Keratinocyte (primary cell): ENCODE measurements around the gene AXIN2. TPM values are rescaled to one million over a fixed set of nuclear protein-coding genes. Genes with fewer than 3 reads are reported as not detected.
"Not testable (repeated sequence)": the region's sequence is repeated elsewhere in the genome, so short reads cannot be mapped to it uniquely, and the experiment has no call there.

ENCODE experiments used
- DNase-seq: peaks from one replicate; pipeline ENCODE4 v3.0.0-alpha.2; 2011; ENCODE audit warnings: low read depth, missing footprints, low spot score
- FAIRE-seq: peaks from 2 replicates; lab custom pipeline; 2011; peaks lifted over from hg19 to GRCh38; lab: Jason Lieb, UNC
- H2AFZ ChIP-seq: 2 replicates; pipeline ENCODE4 v1.6.0; 2012; ENCODE audit warnings: low read length, control low read depth, inconsistent platforms; ENCODE audit not compliant: control insufficient read depth
- H3K27ac ChIP-seq: 2 replicates; pipeline ENCODE4 v1.5.1; 2011; ENCODE audit warnings: low read length; ENCODE audit not compliant: control insufficient read depth, insufficient read depth
- H3K27me3 ChIP-seq: 3 replicates; pipeline ENCODE4 v1.6.0; 2011; ENCODE audit warnings: low read length; ENCODE audit not compliant: control insufficient read depth, insufficient read depth; ENCODE audit errors: extremely low read depth
- H3K36me3 ChIP-seq, 2 experiments: 2 replicates in 1 of 2; 3 replicates in 1 of 2; pipeline ENCODE4 v1.5.1; 2011; ENCODE audit warnings: low read length in 2 of 2, mild to moderate bottlenecking in 1 of 2; ENCODE audit not compliant: control insufficient read depth in 2 of 2, insufficient read depth in 2 of 2; ENCODE audit errors: extremely low read depth in 1 of 2
- H3K4me1 ChIP-seq: 3 replicates; pipeline ENCODE4 v1.5.1; 2011; ENCODE audit warnings: low read length; ENCODE audit not compliant: control insufficient read depth, insufficient read depth; ENCODE audit errors: extremely low read depth
- H3K4me2 ChIP-seq: 3 replicates; pipeline ENCODE4 v1.6.0; 2011; ENCODE audit warnings: low read depth, low read length; ENCODE audit not compliant: control insufficient read depth, insufficient read depth; ENCODE audit errors: extremely low read depth
- H3K4me3 ChIP-seq, 3 experiments: fragments of 200-600 bp in 1 of 3; sonication (generic) in 1 of 3; 2 replicates in 2 of 3; 3 replicates in 1 of 3; pipeline ENCODE4 v1.5.1; 2011 to 2016; ENCODE audit warnings: low read length in 3 of 3, mild to moderate bottlenecking in 3 of 3, control low read depth in 2 of 3, inconsistent platforms in 1 of 3, low read depth in 1 of 3, mixed read lengths in 1 of 3, mixed run types in 1 of 3, moderate library complexity in 1 of 3; ENCODE audit not compliant: control insufficient read depth in 2 of 3, insufficient read depth in 2 of 3; ENCODE audit errors: extremely low read depth in 1 of 3
- H3K79me2 ChIP-seq: 2 replicates; pipeline ENCODE4 v1.6.0; 2012; ENCODE audit warnings: low read length; ENCODE audit not compliant: control insufficient read depth, insufficient read depth
- H3K9ac ChIP-seq: 3 replicates; pipeline ENCODE4 v1.6.0; 2011; ENCODE audit warnings: low read length; ENCODE audit not compliant: control insufficient read depth, insufficient read depth; ENCODE audit errors: extremely low read depth
- H3K9me1 ChIP-seq: 3 replicates; pipeline ENCODE4 v1.6.0; 2011; ENCODE audit warnings: low read length; ENCODE audit not compliant: control insufficient read depth, insufficient read depth; ENCODE audit errors: extremely low read depth
- H3K9me3 ChIP-seq: 2 replicates; pipeline ENCODE4 v1.5.1; 2012; ENCODE audit warnings: low read depth, low read length; ENCODE audit not compliant: control insufficient read depth
- H4K20me1 ChIP-seq: 3 replicates; pipeline ENCODE4 v1.6.0; 2011; ENCODE audit warnings: low read length; ENCODE audit not compliant: control insufficient read depth, insufficient read depth; ENCODE audit errors: extremely low read depth
- CTCF ChIP-seq, 3 experiments: IDR thresholded peaks in 1 of 3; conservative IDR thresholded peaks in 1 of 3; optimal IDR thresholded peaks in 1 of 3; 2 replicates in 2 of 3; 3 replicates in 1 of 3; pipeline versions ENCODE3 to v1.5.1; 2011; ENCODE audit warnings: low read length in 3 of 3, mild to moderate bottlenecking in 3 of 3, moderate library complexity in 2 of 3, control low read depth in 1 of 3, inconsistent platforms in 1 of 3; ENCODE audit not compliant: insufficient read depth in 2 of 3; ENCODE audit errors: extremely low read depth in 1 of 3
- EZH2 ChIP-seq: IDR thresholded peaks from one replicate; pipeline ENCODE4 v1.6.1; 2012; ENCODE audit warnings: inconsistent platforms, mild to moderate bottlenecking, low read length, moderate library complexity
- dilution Hi-C: fragments of 300-500 bp; cut with MboI; formaldehyde crosslinking; loops from one replicate; pipeline ENCODE4 v1.7.0; 2020; ENCODE audit warnings: low sequenced_read_pairs; ENCODE audit not compliant: extremely low pct_ligation_motif_present
- polyA plus RNA-seq, 5 experiments: library from polyadenylated mRNA; depleted of rRNA in 3 of 5; stranded (reverse) in 3 of 5; stranded (forward) in 1 of 5; unstranded in 1 of 5; fragments of >200 nt; gene quantifications; 1 replicate in 1 of 5; 2 replicates in 3 of 5; 3 replicates in 1 of 5; pipeline versions ENCODE4 v1.2.1 to v1.2.3, GENCODE V29; 2011 to 2012; ENCODE audit warnings: missing spikeins in 2 of 5, low read depth in 1 of 5, low replicate concordance in 1 of 5

Gene AXIN2
- polyA plus RNA-seq, 1 donor (not counting 4 experiments of a cell fraction or from before 2014, with no cell fraction given), result 0.14 TPM

GRCh38 chr17:65509032-65509431 is 52.4 kb downstream of the AXIN2 start:
- H3K9ac ChIP-seq, result no peak overlapping the region
- no peaks in the 10 kb centered on the region for H3K9me3 ChIP-seq
- H3K4me2 ChIP-seq, result no peak overlapping the region
- H3K4me1 ChIP-seq, result no peaks in the 10 kb centered on the region
- TF ChIP-seq EZH2, result no peak
- dilution Hi-C loops, result no loop called here
- H3K9me1 ChIP-seq, result no peaks in the 10 kb centered on the region
- H3K4me3 ChIP-seq, result no peak overlapping the region
- H3K79me2 ChIP-seq, result no peaks in the 10 kb centered on the region
- H4K20me1 ChIP-seq, result no peaks in the 10 kb centered on the region
- no peak overlapping the region for H3K27ac ChIP-seq
- DNase-seq (no peak), FAIRE-seq (no peak)
- H3K27me3 ChIP-seq, result no peaks in the 10 kb centered on the region
- H3K36me3 ChIP-seq, result no peaks in the 10 kb centered on the region
- no peak overlapping the region for H2AFZ ChIP-seq

- dilution Hi-C loops, FAIRE-seq, H2AFZ ChIP-seq: not testable (repeated sequence)
Measured at GRCh38 chr17:65504673-65505072, 56.8 kb downstream of the AXIN2 start.

GRCh38 chr17:65504141-65504540 is 57.3 kb downstream of the AXIN2 start:
- Histone ChIP-seq H3K79me2 (no peaks in the 10 kb centered on the region), H3K36me3 (no peaks in the 10 kb centered on the region), H3K4me1 (no peaks in the 10 kb centered on the region), H3K9me3 (no peaks in the 10 kb centered on the region), H3K9me1 (no peaks in the 10 kb centered on the region), H4K20me1 (no peaks in the 10 kb centered on the region), H3K27me3 (no peaks in the 10 kb centered on the region), H3K4me3 (no peak overlapping the region), H3K9ac (no peak overlapping the region), H3K4me2 (no peak overlapping the region), H3K27ac (no peak overlapping the region), H2AFZ (no peak overlapping the region)
- FAIRE-seq, result no peak
- dilution Hi-C loops, result no loop called here
- TF ChIP-seq EZH2, result no peak
- TF ChIP-seq CTCF (optimal IDR thresholded peaks at IDR 0.05 in 1 of 3, IDR thresholded peaks at IDR 0.05 in 1 of 3, conservative IDR thresholded peaks at IDR 0.05 in 1 of 3; ENCODE audit: extremely low read depth in 1 of 3, insufficient read depth in 2 of 3, low read length in 3 of 3), result no peak
- no peak for DNase-seq

More at GRCh38 chr17:65504673-65505072, 56.8 kb downstream of the AXIN2 start:
- H3K4me2 ChIP-seq, H3K9ac ChIP-seq, H3K79me2 ChIP-seq, H4K20me1 ChIP-seq, H3K9me1 ChIP-seq, H3K36me3 ChIP-seq, H3K27ac ChIP-seq, H3K4me3 ChIP-seq, H3K4me1 ChIP-seq, H3K27me3 ChIP-seq, DNase-seq, H3K9me3 ChIP-seq: not testable (repeated sequence)
